HG03066 (cell line): ENCODE measurements around the gene TTLL11.
"Not testable (repeated sequence)": the region's sequence is repeated elsewhere in the genome, so short reads cannot be mapped to it uniquely, and the experiment has no call there.

ENCODE experiments used
- ATAC-seq: cut with Tn5 transposase; IDR thresholded peaks from one replicate; pipeline ENCODE4 v1.9.1; 2021; ENCODE audit warnings: low read depth; ENCODE audit not compliant: unreplicated experiment

TTLL11 gene

DNA sequence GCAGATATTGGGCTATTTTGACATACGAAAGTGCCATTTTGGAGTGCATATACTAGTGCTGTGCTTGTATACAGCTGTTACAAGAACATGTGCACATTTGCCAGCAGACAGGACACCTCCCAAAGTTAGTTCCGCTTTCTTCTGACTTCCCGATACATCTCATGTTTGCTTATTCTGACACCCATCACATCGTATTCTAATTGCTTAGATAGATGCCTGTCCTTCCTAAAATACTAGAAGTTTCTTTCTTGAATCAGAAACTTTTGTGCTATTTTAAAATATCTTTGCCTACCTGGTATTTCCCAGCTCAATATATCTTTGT is 177.8 kb downstream of the TTLL11 start:
- ATAC-seq, result no peak

DNA sequence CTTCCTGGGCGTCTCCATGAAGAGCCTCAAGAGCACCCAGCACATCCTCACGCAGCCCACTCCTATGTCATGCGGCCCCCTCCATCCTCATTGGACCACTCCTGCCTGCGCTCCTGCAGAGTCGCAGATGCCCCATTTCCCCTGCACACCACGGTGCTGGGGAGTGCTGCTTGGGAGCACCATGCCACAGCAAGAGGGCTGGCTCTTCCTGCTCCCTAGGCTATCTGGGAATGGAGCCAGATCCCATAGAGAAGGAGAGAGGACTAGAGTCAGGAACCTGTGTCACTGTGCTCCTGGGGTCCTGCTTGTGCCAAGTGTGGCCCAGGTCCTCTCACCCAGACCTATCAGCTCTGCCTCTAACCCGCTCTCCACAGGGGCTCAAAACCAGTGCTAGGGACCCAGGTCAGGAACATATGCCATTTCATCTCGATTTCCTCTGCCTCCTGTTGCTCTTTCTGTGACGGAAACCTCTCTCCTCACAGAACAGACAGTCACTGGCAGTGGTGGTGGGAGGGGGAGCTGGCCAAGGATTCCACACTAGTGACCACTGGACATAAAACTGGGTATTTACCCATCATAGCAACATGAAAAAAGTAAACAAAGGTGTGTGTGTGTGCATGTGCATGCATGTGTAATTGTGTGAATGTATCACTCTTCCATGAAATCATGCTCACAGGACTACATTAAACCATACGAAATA is 178.4 kb downstream of the TTLL11 start:
- no peak for ATAC-seq

- ATAC-seq, result no peak
These were observed 179.0 kb downstream of the TTLL11 start for GRCh38 chr9:121914017-121914595.

GRCh38 chr9:121912812-121913627 is 180.1 kb downstream of the TTLL11 start:
- no peak for ATAC-seq

DNA sequence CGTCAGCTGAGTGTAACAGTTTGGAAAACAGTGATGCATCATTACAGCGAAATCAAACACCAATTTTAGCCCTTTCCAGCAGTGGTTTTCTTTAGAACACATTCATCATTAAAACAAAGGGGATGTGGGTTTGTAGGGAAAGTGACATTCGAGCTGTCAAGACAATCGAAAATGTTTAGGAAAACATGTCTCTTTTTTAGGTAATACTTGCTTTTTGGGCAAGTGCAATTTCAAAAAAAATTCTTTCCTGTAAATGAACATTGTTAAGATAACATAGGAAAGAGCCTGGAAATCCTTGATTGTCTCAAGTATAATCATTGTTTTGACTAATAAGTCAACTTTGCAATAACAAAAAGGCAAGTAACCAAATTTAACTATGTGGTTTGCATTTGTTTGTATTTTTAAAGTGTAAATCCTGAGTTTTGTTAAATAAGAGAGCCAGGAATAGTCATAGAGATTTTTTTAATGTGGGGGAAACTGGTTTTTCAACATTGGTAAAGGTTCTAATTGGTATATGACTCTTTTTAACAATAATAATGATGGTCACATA is 182.5 kb downstream of the TTLL11 start:
- ATAC-seq, result no peak

DNA sequence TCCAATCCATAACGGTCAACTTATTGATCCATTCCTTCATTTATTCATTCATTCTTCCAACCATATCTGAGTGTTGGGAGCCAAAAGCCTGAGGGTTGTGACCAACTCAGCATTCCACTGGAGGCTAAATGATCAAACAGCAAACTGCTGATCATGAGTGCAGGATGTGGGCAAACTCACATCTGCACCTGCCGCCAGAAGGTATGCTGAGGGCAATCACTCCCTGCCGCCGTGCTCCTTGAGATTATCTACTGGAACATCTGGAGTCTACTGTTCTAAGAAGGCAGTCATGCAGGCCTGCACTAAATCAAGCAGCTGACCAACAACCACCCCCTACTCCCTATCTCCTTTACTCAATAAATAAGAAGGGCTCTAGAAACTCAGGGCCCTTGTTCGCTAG is 184.0 kb downstream of the TTLL11 start:
- no peak for ATAC-seq

- no peak for ATAC-seq
These were observed 186.8 kb downstream of the TTLL11 start for GRCh38 chr9:121906074-121906870.

DNA sequence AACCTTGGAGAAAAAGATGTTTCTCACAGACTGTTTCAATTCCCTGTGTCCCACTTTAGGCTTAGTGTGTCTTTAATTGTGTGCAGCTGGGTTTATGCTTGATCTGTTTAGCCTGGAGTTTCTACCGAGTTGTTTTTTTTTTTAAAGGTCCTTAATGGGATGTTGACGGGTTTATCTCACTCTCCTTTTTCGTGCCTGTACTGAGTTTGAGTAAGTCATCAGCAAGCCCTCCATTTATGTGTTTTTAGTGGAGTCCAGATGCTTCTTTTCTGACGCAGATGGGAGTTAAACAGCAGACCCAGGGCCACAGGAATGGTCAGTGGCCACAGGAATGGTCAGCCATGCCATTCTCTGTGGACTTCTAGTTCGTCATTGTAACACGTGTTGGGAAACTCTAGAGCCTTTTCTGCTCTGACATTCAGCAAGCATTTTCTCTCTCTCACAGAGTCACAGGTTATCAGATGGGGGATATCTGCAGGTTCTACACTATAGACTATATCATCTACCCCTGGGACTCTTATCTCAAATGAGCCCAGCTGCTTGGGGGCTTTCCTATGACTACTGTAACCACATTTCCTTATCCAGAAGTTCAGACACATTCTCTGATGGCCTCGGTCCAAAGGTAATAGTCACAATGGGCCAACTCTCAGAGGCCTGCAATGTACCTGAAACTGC is 190.5 kb downstream of the TTLL11 start:
- ATAC-seq, result no peak

DNA sequence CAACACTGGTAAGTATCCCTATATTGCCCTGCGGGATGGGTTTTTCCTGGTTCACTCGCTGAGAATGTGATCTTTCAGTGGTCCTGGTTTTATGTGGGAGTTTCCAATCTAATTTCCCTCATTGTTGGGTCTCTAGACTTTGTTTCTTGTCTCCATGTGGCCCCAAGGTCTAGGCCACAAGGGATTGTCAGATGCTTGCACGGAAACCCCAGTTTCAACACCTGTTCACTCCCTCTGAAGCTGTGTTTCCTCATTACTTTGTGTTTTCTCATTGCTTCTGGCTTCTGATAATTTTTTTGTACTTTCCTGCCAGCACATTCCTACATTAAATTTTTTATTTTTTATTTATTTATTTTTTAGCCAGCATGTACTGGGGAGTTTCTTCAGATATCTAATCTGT is 191.5 kb downstream of the TTLL11 start:
- no peak for ATAC-seq

- no peak for ATAC-seq
These were observed 192.9 kb downstream of the TTLL11 start for GRCh38 chr9:121900163-121900562.

- ATAC-seq, result no peak
These were observed 194.3 kb downstream of the TTLL11 start for GRCh38 chr9:121898856-121899255.

DNA sequence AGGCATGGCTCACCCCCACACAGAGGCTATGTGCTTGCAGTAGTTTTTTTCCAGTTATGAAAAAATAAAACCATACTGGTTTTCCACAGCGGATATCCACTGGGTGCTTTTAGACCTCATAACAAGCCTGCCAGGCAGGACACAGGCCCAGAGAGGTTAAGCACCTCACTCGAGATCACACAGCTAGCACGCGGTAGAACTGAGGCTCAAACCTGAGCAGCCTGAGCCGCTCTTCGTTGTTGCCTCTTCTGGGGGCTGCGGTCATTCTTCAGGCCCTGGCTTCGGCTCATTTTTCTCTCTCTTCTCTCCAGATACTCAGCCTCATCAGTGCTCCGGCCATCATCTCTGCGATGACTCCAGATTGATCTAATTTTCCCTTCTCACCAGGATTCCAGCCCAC is 196.0 kb downstream of the TTLL11 start:
- no peak for ATAC-seq

- ATAC-seq, result no peak
These were observed 196.6 kb downstream of the TTLL11 start for GRCh38 chr9:121896545-121896943.

DNA sequence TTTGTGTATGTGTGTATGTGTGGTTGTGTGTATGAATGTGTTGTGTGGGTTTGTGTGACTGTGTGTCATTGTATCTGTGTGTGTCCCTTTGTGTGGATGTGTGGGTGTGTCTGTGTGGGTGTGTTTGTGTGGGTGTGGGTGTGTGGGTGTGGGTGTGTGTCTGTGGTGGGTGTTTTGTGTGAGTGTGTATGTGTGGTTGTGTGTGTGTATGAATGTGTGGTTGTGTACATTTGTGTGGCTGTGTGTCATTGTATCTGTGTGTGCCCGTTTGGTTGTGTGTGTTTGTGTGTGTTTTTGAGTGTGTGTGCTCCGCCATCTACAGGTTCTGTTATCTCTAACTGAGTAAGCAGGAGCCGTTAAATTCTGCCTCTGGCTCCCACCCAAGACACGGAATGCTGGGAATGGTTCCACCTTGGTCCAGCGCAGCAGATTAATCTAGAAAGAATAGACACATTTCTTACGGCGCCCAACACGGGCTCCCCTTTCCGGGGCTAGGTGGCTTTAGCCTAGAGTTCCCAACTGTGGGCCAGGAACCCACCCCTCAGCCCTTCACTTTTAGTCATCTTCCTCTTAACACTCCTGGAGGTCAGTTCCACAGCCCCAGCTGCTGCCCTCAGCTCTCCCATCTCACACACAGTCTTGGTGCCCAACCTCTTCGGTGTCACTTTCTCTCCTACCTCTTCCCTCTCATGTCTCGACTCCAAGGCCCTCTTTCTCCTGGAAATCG is 197.1 kb downstream of the TTLL11 start:
- ATAC-seq, result no peak

- no peak for ATAC-seq
These were observed 197.8 kb downstream of the TTLL11 start for GRCh38 chr9:121895358-121895757.

- ATAC-seq, result not testable (repeated sequence)
These were observed 198.7 kb downstream of the TTLL11 start for GRCh38 chr9:121894380-121894779.

- ATAC-seq, result no peak
These were observed 199.3 kb downstream of the TTLL11 start for GRCh38 chr9:121893786-121894185.

GRCh38 chr9:121892706-121893105 is 200.4 kb downstream of the TTLL11 start:
- no peak for ATAC-seq

DNA sequence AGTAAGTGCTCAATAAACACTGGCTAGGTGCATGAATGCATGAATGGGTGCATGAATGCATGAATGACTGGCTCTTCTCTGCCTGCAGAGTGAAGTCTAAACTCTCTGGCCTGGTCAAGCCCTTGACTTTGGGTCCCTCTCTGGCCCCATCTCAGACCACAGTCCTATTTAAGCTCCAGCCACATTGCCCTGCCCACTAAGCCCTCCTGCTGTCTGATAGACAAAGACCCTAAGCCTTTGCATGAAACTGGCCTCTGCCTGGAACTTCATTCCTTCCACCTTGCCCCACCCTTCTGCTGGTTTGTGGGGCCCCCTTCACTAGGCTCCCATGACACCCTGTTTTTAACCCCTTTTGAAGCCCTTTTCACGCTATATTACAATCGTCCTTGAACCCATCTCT is 202.4 kb downstream of the TTLL11 start:
- no peak for ATAC-seq
